Fibroblast of mammary gland (primary cell): ENCODE data around the gene BZW1.

Source experiments
- DNase-seq: peaks from one replicate; pipeline ENCODE4 v3.0.0-alpha.2; 2010; ENCODE audit warnings: low read depth
- H3K4me3 ChIP-seq: 2 replicates; pipeline ENCODE4 v1.5.1; 2011; ENCODE audit warnings: low read depth, mild to moderate bottlenecking, low read length, moderate library complexity; ENCODE audit not compliant: control insufficient read depth
- TF ChIP-seq, protein P1 (sequence below): conservative IDR thresholded peaks from 2 replicates; pipeline ENCODE4 v1.5.1; 2011; ENCODE audit warnings: low read depth, low read length, inconsistent platforms; ENCODE audit not compliant: control insufficient read depth, insufficient read depth

BZW1 gene

DNA sequence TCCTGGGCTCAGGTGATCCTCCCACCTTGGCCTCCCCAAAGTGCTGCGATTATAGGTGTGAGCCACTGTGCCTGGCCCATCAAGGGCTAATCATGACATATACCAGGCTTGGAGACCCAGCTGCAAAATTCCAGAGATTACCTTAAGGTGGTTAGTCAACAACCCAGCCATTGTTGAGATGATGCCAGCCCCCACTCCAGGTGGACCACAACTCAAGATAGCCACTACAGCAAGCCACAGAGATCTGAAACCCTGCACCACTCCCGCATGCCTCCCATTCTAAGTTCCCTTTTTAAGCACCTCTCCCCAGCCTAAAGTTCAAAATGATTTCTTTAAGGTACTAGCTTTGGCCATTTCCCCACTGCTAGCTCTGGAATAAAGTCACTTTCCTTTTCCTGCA is 57.3 kb downstream of the BZW1 start:
- H3K4me3 ChIP-seq = no peak overlapping the region
- TF ChIP-seq, protein P1, sequence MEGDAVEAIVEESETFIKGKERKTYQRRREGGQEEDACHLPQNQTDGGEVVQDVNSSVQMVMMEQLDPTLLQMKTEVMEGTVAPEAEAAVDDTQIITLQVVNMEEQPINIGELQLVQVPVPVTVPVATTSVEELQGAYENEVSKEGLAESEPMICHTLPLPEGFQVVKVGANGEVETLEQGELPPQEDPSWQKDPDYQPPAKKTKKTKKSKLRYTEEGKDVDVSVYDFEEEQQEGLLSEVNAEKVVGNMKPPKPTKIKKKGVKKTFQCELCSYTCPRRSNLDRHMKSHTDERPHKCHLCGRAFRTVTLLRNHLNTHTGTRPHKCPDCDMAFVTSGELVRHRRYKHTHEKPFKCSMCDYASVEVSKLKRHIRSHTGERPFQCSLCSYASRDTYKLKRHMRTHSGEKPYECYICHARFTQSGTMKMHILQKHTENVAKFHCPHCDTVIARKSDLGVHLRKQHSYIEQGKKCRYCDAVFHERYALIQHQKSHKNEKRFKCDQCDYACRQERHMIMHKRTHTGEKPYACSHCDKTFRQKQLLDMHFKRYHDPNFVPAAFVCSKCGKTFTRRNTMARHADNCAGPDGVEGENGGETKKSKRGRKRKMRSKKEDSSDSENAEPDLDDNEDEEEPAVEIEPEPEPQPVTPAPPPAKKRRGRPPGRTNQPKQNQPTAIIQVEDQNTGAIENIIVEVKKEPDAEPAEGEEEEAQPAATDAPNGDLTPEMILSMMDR = no peak
- DNase-seq = no peak

DNA sequence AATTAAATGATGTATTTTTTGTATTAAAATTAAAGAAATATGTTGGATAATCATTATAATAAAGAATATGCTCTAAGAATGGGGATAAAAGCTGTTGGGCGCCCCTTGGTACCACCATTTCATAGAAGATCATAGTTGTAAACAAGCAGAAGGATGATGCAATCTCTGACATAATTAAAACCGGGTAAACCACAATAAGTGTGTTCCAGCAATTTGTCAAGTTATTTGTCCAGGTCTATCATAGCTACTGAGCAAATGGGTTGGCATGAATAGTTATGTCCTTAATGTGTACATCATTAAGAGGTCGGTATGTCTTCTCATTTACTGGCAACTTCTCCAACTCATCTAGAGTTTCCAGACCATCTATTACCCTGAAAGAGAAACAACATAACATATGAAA is 59.4 kb downstream of the BZW1 start:
- DNase-seq = peak; percentile 60
- no peak overlapping the region for H3K4me3 ChIP-seq
- TF ChIP-seq, protein P1 = no peak

DNA sequence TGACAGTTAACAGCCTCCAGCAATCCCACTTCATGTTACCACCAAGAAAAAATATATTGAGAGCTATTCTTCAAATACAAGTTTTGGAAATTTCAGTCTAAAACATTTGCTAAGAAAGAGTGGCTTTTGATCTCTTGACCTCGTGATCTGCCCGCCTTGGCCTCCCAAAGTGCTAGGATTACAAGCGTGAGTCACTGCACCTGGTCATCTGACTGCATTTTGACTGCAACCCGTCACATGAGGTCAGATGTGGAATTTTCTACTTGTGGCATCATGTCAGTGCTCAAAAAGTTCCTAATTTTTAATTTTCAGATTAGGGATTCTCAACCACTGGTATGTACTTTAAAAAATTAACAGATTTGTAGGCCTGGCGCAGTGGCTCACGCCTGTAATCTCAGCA is 61.9 kb downstream of the BZW1 start:
- no peak for DNase-seq
- H3K4me3 ChIP-seq = no peak overlapping the region
- TF ChIP-seq, protein P1 = no peak
